ENCODE results near the gene FBXL17. TPM values are rescaled to one million over a fixed set of nuclear protein-coding genes. Genes with fewer than 3 reads are reported as not detected.

FBXL17 gene
- polyA plus RNA-seq, 5 donors = 14.5 to 22.6 (median 21.9) TPM

- no peak for DNase-seq
Measured at GRCh38 chr5:107917983-107918382, 463.9 kb downstream of the FBXL17 start.

GRCh38 chr5:107916731-107917725 is 464.9 kb downstream of the FBXL17 start:
- no peak for DNase-seq

GRCh38 chr5:107915176-107915812 is 466.6 kb downstream of the FBXL17 start:
- DNase-seq = no peak

DNA sequence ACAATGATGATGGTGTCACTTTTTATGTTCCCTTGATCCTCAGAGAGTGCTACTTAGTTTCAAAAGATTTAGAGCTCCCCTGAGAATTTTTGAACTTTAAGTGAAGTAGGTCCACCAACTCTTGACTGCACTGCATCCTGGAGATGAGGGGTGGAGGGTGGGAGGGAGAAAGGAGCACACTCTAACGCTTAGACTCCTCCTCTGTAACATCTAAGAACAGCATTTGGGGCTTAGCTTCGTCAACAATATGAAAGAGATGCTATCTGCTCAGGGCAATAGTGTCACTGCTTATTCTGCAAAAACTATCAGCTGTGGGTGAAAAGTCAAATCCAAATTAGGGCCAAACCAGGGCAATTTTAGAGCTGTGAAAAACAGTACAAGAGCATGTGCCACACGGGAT is 468.4 kb downstream of the FBXL17 start:
- no peak for DNase-seq

GRCh38 chr5:107900721-107901120 is 481.2 kb downstream of the FBXL17 start:
- DNase-seq = no peak

DNA sequence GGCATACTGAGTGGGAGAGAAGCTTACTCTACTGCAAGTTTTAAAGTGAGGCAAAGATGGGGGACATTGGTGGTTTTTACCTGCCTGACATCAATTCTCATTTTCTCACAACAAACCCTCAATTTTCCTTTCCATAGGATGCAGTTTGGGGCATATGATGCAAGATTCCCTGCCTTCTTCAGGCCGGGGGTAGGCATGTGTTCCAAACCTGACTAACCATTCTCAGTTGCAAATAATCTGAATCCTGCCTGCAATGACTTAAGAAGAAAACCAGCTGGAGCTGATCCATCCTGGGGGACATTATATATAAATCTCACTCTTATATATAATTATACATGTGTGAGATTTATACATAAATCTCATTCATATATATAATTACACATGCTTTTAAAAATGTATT is 487.5 kb downstream of the FBXL17 start:
- no peak for DNase-seq

DNA sequence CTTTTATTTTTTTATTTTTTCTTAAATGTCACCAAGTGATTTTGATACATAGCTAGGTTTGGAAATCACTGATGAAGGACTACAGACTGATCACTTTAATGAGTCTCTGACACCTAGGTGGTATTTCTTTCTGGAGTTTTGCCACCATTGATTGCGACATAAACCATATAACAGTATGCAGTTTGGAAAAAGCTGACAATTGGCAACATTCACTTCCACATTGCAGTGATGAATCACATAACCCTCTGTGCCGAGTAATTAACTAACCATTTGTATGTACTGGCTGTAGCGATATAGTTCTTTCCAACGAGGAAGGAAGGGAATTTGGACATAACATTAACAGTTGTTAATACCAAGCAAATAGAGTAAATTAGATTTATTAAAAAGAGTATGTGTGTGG is 488.3 kb downstream of the FBXL17 start:
- peak; percentile 24 to 45 for DNase-seq

DNA sequence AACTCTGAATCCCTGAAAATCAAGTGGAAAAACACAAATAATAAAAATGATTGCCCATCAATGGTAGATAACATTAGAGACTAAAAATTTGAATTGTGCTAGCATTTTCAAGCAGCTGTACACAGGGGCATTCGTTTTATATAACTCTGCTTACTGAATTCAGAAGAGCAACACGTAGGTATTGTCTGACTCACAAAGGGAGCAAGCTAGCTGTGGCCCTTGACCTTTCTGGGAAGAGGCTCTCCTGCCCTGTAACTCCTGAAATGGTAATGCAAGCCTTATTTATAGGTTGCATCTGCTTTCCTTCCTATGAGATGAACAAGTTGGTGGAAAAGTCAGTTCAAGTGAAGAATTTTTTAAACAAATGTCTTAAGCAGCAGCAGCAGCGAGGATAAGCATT is 492.5 kb downstream of the FBXL17 start:
- DNase-seq = no peak

GRCh38 chr5:107888541-107888940 is 493.4 kb downstream of the FBXL17 start:
- no peak for DNase-seq

DNA sequence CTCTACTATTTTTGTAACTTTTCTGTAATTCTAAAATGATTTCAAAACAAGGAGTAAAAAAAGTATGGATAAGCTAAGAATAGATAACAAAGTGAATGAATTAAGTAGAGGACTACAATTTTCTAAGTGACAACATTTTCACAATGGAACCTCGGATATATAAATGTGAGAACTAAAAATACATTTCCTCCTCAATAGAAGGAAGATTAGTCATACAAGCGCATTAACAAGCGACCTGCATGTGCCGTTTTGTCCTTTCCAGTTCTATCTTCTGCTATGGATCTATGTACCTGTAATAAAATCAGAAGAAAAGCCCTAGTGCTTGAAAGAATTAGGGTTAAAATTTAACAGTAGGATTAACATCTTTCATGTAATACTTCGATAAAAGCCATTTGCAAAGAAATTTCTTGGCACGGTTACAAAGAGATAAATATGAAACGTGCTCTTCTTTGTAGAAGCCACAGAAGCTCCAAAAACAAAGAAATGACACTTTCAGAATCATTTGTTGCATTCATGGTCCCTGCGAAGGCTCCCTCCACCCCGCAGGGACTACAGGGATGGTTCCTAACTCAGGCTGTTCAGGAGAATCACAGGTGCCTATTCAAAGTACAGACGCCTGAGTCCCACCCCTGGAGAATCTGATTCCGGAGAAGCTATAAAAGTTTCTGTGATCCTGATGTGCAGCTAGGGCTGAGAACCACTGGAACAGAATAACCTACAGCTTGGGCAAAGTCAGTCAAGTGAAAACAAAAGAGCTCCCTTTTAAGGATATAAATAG is 494.5 kb downstream of the FBXL17 start:
- DNase-seq = no peak

- DNase-seq = no peak
Measured at GRCh38 chr5:107885601-107886000, 496.3 kb downstream of the FBXL17 start.

- no peak for DNase-seq
Measured at GRCh38 chr5:107884871-107885270, 497.0 kb downstream of the FBXL17 start.

DNA sequence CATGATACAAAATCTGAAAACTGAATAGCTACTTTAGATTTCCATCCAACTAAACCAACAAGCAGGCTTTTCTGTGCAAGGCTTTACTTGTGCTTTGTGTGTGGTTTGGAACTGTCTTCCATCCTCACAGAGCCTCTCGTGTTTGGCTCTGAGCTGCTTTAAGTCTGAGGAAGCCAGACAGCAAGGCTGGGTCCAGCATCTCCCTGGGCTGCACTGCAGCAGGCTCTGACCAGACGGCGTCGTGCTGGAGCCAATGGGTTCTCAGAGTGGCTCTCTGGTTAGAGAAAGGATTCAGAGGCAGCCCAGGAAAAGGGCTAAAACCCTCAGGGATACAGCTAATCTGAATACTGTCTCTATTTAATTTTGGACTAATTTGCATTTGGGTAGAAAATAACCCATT is 503.2 kb downstream of the FBXL17 start:
- DNase-seq = no peak

GRCh38 chr5:107876906-107877305 is 505.0 kb downstream of the FBXL17 start:
- no peak for DNase-seq

GRCh38 chr5:107876261-107876660 is 505.6 kb downstream of the FBXL17 start:
- DNase-seq = no peak

DNA sequence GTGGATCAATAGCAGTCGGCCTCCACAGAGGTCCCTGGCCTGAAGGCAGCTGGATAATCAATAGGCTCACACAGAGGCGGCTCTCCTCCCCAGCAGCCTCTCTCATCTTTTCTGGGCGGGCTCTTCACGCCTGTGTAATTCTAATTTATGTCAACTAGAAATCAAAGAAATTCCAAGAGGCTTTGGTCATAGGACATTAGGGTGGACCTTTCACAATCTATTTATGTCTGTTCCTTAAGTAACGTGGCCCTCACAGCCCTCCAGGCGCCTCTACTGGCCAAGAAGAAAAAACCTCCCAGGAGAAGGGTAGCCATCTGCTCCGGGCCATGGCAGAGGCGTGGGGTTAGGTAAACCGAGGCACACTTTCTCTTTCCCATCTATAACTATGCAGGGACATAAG is 506.1 kb downstream of the FBXL17 start:
- peak; percentile 28 for DNase-seq

DNA sequence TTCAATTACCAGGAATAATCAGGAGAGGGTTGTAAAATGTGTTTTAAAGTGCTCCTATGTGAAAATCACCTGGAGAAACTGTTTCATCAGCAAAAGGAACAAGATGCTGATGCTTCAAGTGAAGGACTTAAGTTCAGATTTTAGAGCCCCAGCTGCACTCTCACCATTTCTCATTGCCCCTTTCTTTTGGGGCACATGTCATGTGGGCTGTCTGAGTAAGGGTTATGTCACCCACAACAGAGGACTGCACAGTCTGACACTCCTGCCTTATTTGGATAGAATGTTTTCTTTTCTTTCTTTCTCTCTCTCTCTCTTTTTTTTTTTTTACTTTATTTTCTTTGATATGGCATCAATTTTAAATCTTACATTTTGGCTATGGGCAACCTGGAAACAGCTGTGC is 507.1 kb downstream of the FBXL17 start:
- no peak for DNase-seq

- no peak for DNase-seq
Measured at GRCh38 chr5:107873877-107874276, 508.0 kb downstream of the FBXL17 start.

DNA sequence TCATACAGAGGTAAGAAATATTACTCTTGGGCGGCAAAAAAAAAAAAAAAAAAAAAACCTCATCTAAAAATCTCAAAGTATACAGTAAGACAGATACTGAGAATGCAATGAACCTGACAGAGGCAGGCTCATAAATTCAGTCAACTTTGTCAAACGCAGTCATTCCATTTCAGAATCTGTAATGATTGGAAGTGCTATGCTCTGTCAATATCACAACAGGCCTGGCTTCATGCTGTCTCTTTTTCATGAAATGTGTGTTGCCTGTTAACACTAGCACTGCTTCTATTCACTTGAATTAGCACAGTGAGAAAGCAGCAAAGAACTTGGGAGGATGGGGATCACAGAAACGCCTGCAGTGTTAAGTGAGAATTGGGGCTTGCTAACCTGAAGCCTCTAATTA is 510.9 kb downstream of the FBXL17 start:
- no peak for DNase-seq

- DNase-seq = no peak
Measured at GRCh38 chr5:107869438-107870115, 512.3 kb downstream of the FBXL17 start.

GRCh38 chr5:107868650-107869409 is 513.1 kb downstream of the FBXL17 start:
- no peak for DNase-seq

All from right lung (tissue), 5 donors.